Heart left ventricle (tissue), 16 donors: Measurements from ENCODE around the gene PANK2. TPM values are rescaled to one million over a fixed set of nuclear protein-coding genes. Genes with fewer than 3 reads are reported as not detected.

ENCODE experiments used
- ATAC-seq, 4 donors: fragments of 200-7000 bp; cut with Tn5 transposase; one replicate each; pipeline ENCODE4 v1.9.1; 2020 to 2022; ENCODE audit warnings: moderate library complexity in 4 of 4, mild to moderate bottlenecking in 3 of 4, moderate number of reproducible peaks in 1 of 4
- DNase-seq, 5 donors: peaks; one replicate each; pipeline ENCODE4 v3.0.0-alpha.2; 2020
- H3K27ac ChIP-seq, 12 donors: fragments of 200-600 bp; sonication (generic) in 4 of 12; one replicate each; pipeline versions ENCODE4 v1.5.0 to v1.8.0; 2016 to 2022; ENCODE audit warnings: mild to moderate bottlenecking in 2 of 12
- H3K27me3 ChIP-seq, 9 donors: fragments of 200-600 bp; sonication (generic) in 2 of 9; one replicate each; pipeline versions ENCODE4 v1.5.1 to v1.8.0; 2016 to 2022; ENCODE audit warnings: mild to moderate bottlenecking in 3 of 9
- H3K36me3 ChIP-seq, 9 donors: fragments of 200-600 bp; sonication (generic) in 2 of 9; one replicate each; pipeline versions ENCODE4 v1.5.0 to v1.8.0; 2018 to 2022; ENCODE audit warnings: mild to moderate bottlenecking in 2 of 9
- H3K4me1 ChIP-seq, 12 donors: fragments of 200-600 bp; sonication (generic) in 4 of 12; one replicate each; pipeline versions ENCODE4 v1.5.0 to v1.8.0; 2016 to 2022; ENCODE audit warnings: mild to moderate bottlenecking in 3 of 12
- H3K4me3 ChIP-seq, 12 donors: fragments of 200-600 bp; sonication (generic) in 4 of 12; one replicate each; pipeline versions ENCODE4 v1.5.0 to v1.8.0; 2017 to 2022; ENCODE audit warnings: mild to moderate bottlenecking in 9 of 12, moderate library complexity in 4 of 12
- H3K9me3 ChIP-seq, 12 donors: fragments of 200-600 bp; sonication (generic) in 4 of 12; one replicate each; pipeline versions ENCODE4 v1.5.0 to v1.8.0; 2016 to 2022; ENCODE audit warnings: mild to moderate bottlenecking in 1 of 12
- POLR2A ChIP-seq, 2 donors: fragments of 450-650 bp; IDR thresholded peaks; one replicate each; pipeline ENCODE4 v1.6.1; 2017; ENCODE audit warnings: antibody characterized with exemption in 2 of 2, mild to moderate bottlenecking in 2 of 2, moderate library complexity in 2 of 2
- WGBS, 4 donors: extraction: QIAGEN DNeasy Blood & Tissue Kit in 2 of 4; methylation state at CpG; one replicate each; pipeline versions ENCODE4 v1.1.5 to v1.1.7; 2013 to 2018; 5-methylcytosine and 5-hydroxymethylcytosine counted together
- intact Hi-C, 10 donors: fragments of 100-400 bp; cut with DNase I; formaldehyde crosslinking; loops; one replicate each; pipeline versions ENCODE4 v1.11.1 to v1.14.2; 2022
- polyA plus RNA-seq, 2 donors: library from polyadenylated mRNA; stranded (reverse); fragments of 200-250 nt; gene quantifications; one replicate each; pipeline ENCODE4 v1.2.3, GENCODE V29; 2013
- total RNA-seq, 9 donors: library from RNA; depleted of rRNA in 2 of 9; stranded (reverse); fragments of >200 nt in 2 of 9; fragmentation: NEBNext Ultra II Directional in 3 of 9; extraction: Animal tissue kit (Norgen Biotek cat#: 25700) in 3 of 9; gene quantifications; one replicate each; pipeline versions ENCODE4 v1.1.0 to v1.2.4, GENCODE V29; 2016 to 2023
- TF ChIP-seq, protein P1 (sequence below), 12 donors: fragments of 200-600 bp; sonication (generic) in 4 of 12; IDR thresholded peaks; one replicate each; pipeline versions ENCODE4 v1.5.0 to v1.8.0; 2018 to 2022; ENCODE audit warnings: antibody characterized with exemption in 12 of 12, mild to moderate bottlenecking in 5 of 12
- donor health status: ischemic (EF 13 %, LVEDD 7.1; RV severe dilation, severe dysfunction).
- donor health status: healthy with polysubstance abuse.
- donor health status: DM: no; HTN: yes; CAD: no.
- donor health status: DM: no; HTN: no; CAD: no.
- donor health status: ischemic (EF 25% LVEDD 6.9; RV normal size, moderate dysfunction).
- donor health status: ischemic (EF 25% LVEDD 5.7; RV mildly dilated, moderate dysfunction).
- donor health status: healthy.
- donor health status: DM: yes; HTN: yes; CAD: no.
- donor health status: ischemic (EF 35%, LVEDD 5.7; RV mildly dilated, moderate dysfunction).
- donor health status: nonischemic (EF 11% LVEDD 7.7; RV severe dilation, severe dysfunction).
- donor health status: DM: yes; HTN: yes; CAD: no.
- donor health status: PGD.
- donor health status: ischemic (EF 29% LVEDD 5.4; RV normal size, mild dysfunction).
- donor health status: nonischemic (EF 23%, LVEDD 6.1; RV moderate dilation, normal function).

The PANK2 gene
- total and polyA plus RNA-seq, 11 donors, result 13.9 to 28.9 (median 18.1) TPM

DNA sequence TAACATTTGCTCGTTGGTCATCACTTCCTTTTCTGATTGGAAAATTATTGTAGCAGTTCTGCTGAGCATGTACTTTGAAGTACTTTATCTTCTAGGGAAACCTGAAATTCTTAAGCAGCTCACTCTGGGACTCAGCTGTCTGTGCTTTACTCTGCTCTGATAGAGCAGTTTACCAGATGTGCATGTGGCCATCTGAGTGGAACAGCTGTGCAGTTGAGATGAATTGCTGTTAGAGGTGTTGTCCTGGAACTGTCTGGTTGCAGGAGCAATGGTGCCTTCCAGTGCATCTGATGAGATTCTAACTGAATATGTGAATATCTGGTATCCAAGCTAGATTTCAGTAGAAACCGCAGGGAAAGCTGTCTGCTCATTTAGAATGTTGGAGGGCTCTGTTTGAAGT, 27.2 kb downstream of the PANK2 start:
- no peak for TF ChIP-seq POLR2A (IDR thresholded peaks at IDR 0.05)
- TF ChIP-seq, protein P1, sequence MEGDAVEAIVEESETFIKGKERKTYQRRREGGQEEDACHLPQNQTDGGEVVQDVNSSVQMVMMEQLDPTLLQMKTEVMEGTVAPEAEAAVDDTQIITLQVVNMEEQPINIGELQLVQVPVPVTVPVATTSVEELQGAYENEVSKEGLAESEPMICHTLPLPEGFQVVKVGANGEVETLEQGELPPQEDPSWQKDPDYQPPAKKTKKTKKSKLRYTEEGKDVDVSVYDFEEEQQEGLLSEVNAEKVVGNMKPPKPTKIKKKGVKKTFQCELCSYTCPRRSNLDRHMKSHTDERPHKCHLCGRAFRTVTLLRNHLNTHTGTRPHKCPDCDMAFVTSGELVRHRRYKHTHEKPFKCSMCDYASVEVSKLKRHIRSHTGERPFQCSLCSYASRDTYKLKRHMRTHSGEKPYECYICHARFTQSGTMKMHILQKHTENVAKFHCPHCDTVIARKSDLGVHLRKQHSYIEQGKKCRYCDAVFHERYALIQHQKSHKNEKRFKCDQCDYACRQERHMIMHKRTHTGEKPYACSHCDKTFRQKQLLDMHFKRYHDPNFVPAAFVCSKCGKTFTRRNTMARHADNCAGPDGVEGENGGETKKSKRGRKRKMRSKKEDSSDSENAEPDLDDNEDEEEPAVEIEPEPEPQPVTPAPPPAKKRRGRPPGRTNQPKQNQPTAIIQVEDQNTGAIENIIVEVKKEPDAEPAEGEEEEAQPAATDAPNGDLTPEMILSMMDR (IDR thresholded peaks at IDR 0.05), result no peak
- Histone ChIP-seq H3K4me1 (peaks cover 0 to 31% (median 15%) of the 10 kb centered on the region in 12 donors), H3K9me3 (no peaks in the 10 kb centered on the region), H3K27ac (no peak overlapping the region), H3K27me3 (no peaks in the 10 kb centered on the region), H3K4me3 (no peak overlapping the region), H3K36me3 (peaks cover 0 to 100% (median 84%) of the 10 kb centered on the region in 9 donors)
- WGBS, 4 donors, result 51 to 59% (median 57%) methylated on average over 2 of the region's 2 CpGs
- intact Hi-C loops, result no loop called here
- DNase-seq (no peak), ATAC-seq (no peak)

DNA sequence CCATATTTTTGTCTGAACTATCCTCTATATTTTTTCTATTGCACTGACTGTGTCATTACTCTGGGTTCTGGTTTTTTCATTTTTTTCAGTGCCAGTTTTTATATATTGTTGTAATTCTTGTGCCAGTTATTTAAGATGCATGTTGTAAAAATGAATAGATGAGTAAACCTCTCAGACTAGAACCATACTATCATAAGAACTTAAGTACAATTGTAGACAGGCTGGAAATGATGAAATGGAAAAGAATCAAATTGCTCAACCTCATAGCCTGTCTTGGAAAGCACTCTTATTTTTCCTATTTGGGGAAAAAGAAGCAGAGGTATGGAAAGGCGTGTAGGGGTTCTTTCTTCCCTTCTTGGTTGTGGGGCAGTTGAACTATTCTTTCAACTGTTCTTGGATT, 30.2 kb downstream of the PANK2 start:
- Histone ChIP-seq H3K36me3 (peaks cover 0 to 100% (median 84%) of the 10 kb centered on the region in 9 donors), H3K4me3 (no peak overlapping the region), H3K27ac (no peak overlapping the region), H3K4me1 (peaks cover 0 to 48% (median 18%) of the 10 kb centered on the region in 12 donors), H3K9me3 (no peaks in the 10 kb centered on the region), H3K27me3 (no peaks in the 10 kb centered on the region)
- ATAC-seq (no peak), DNase-seq (no peak)
- 92 to 95% (median 93%) methylated on average over 1 of the region's 1 CpG for WGBS, 4 donors
- TF ChIP-seq, protein P1 (IDR thresholded peaks at IDR 0.05), result no peak
- no peak for TF ChIP-seq POLR2A (IDR thresholded peaks at IDR 0.05)
- intact Hi-C loops, result no loop called here

DNA sequence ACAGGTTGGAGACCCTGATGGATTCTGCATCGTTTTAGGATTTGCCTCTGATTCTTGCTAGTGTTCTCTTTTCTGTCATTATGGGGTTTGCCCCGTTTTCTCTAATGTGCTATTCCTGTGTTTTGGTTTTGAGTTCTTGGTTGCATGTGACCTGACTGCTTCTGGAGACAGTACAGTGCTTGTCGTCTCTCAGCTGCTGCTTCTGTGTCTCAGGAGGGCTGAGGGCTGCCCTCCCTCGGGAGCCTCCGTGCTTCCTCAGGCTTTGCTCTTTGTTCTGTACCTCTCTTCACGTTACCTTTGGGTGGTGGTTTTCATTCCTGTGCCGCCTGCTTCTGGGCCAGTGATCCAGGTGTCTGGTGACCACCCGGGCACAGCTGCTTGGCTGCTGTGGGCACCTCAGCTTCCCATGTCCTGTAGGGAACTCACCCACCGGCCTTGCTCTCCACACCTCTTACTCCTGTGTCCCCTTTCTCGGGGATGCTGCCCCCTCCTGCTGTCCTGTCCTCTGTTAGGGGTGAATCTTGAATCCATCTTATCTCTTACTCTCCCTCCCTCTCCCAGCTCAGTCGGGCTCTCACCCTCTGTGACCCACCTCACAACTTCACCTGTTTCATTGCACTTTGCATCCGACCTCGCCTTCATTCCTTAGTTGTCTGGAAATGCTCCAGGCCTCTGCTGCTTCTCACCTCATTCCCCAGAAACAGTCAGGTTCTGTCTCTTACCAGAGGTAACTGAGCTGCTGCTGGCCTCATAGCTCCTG, 33.2 kb downstream of the PANK2 start:
- Histone ChIP-seq H3K4me1 (peaks cover 0 to 59% (median 10%) of the 10 kb centered on the region in 12 donors), H3K9me3 (no peaks in the 10 kb centered on the region), H3K36me3 (peaks cover 0 to 84% (median 76%) of the 10 kb centered on the region in 9 donors), H3K4me3 (no peak overlapping the region), H3K27ac (peak overlapping the region in 1 of 12 donors; percentile 8), H3K27me3 (no peaks in the 10 kb centered on the region)
- no peak for ATAC-seq
- TF ChIP-seq POLR2A (IDR thresholded peaks at IDR 0.05), result no peak
- TF ChIP-seq, protein P1 (IDR thresholded peaks at IDR 0.05), result no peak
- 53 to 65% (median 62%) methylated on average over 13 of the region's 13 CpGs for WGBS, 4 donors
- intact Hi-C loops, result no loop called here
- no peak for DNase-seq

DNA sequence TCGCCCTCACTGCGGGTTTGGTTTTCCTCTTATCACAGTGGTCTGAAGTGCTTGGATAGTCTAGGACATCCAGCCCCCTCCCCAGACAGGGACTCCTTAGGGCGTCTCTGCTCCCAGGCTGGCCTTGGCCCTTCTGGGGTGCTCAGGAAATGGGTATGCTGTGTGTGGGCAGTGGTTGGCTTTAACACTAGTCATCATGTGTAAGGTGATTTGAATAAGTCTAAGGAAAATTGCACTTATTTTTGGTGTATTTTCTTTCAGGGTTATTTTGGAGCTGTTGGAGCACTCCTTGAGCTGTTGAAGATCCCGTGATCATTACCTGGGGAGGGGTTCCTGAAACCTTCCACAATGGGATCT, 33.8 kb downstream of the PANK2 start:
- Histone ChIP-seq H3K27ac (peak overlapping the region in 1 of 12 donors; percentile 8), H3K4me1 (peaks cover 0 to 65% (median 14%) of the 10 kb centered on the region in 12 donors)
- 74 to 91% (median 86%) methylated on average over 4 of the region's 4 CpGs for WGBS, 4 donors

More for the DNA sequence above, 33.8 kb downstream of the PANK2 start:
- H3K9me3 ChIP-seq, result no peaks in the 10 kb centered on the region
- intact Hi-C loops, result no loop called here
- no peak for ATAC-seq
- H3K4me3 ChIP-seq, result no peak overlapping the region
- H3K36me3 ChIP-seq, result peaks cover 0 to 78% (median 75%) of the 10 kb centered on the region in 9 donors
- TF ChIP-seq POLR2A (IDR thresholded peaks at IDR 0.05), result no peak
- TF ChIP-seq, protein P1 (IDR thresholded peaks at IDR 0.05), result no peak
- H3K27me3 ChIP-seq, result no peaks in the 10 kb centered on the region
- no peak for DNase-seq
